ENCODE data around the gene MED17. TPM values are rescaled to one million over a fixed set of nuclear protein-coding genes. Genes with fewer than 3 reads are reported as not detected.

MED17 gene
- total RNA-seq, 6 experiments from 2014 or later: 4.8 to 10.1 (median 8.5) TPM

- Histone ChIP-seq H3K9me3 (no peaks in the 10 kb centered on the region), H3K4me3 (no peak overlapping the region), H3K27ac (no peak overlapping the region), H3K4me1 (peaks cover 0 to 9% (median 4%) of the 10 kb centered on the region in 4 donors), H3K36me3 (no peaks in the 10 kb centered on the region), H3K27me3 (no peaks in the 10 kb centered on the region)
- TF ChIP-seq POLR2A (IDR thresholded peaks at IDR 0.05): no peak
- no peak for TF ChIP-seq CTCF (IDR thresholded peaks at IDR 0.05)
- intact Hi-C loops (cut with DNase I): no loop called here
- ATAC-seq (no peak), DNase-seq (no peak)
- WGBS (ENCODE audit: insufficient coverage, low coverage, low lambda C conversion rate, missing lambda C conversion rate): 89% methylated on average over 2 of the region's 2 CpGs
Measured at GRCh38 chr11:93846411-93846810, 62.3 kb downstream of the MED17 start.

GRCh38 chr11:93849201-93849600 is 65.1 kb downstream of the MED17 start:
- Histone ChIP-seq H3K9me3 (no peaks in the 10 kb centered on the region), H3K4me3 (no peak overlapping the region), H3K27me3 (no peaks in the 10 kb centered on the region), H3K36me3 (no peaks in the 10 kb centered on the region), H3K27ac (no peak overlapping the region), H3K4me1 (peaks cover 0 to 9% (median 4%) of the 10 kb centered on the region in 4 donors)
- no peak for ATAC-seq
- TF ChIP-seq CTCF (IDR thresholded peaks at IDR 0.05): no peak
- TF ChIP-seq POLR2A (IDR thresholded peaks at IDR 0.05): no peak
- no peak for DNase-seq
- WGBS (ENCODE audit: insufficient coverage, low coverage, low lambda C conversion rate, missing lambda C conversion rate): 97% methylated on average over 3 of the region's 5 CpGs
- intact Hi-C loops (cut with DNase I): no loop called here

- Histone ChIP-seq H3K4me1 (peaks cover 0 to 9% (median 4%) of the 10 kb centered on the region in 4 donors), H3K9me3 (no peaks in the 10 kb centered on the region), H3K36me3 (no peaks in the 10 kb centered on the region), H3K4me3 (peak overlapping the region; percentile 35 to 48 (median 37)), H3K27ac (no peak overlapping the region), H3K27me3 (no peaks in the 10 kb centered on the region)
- 18% methylated on average over 16 of the region's 67 CpGs for WGBS (ENCODE audit: insufficient coverage, low coverage, low lambda C conversion rate, missing lambda C conversion rate)
- DNase-seq (peak in 1 of 3 donors; percentile 34), ATAC-seq (peak; percentile 60 to 78 (median 64))
- TF ChIP-seq CTCF (IDR thresholded peaks at IDR 0.05) (no peak), POLR2A (IDR thresholded peaks at IDR 0.05) (no peak)
- intact Hi-C loops (cut with DNase I): no loop called here
Measured at GRCh38 chr11:93849751-93850593, 65.9 kb downstream of the MED17 start.

GRCh38 chr11:93850594-93851018 is 66.5 kb downstream of the MED17 start, which contains the start of gene VSTM5:
Gene VSTM5, minus strand, starts transcription at chr11:93850618. Its CDS starts 116 bp downstream, at chr11:93850502.
- TF ChIP-seq POLR2A (IDR thresholded peaks at IDR 0.05): no peak
- no peak for TF ChIP-seq CTCF (IDR thresholded peaks at IDR 0.05)
- Histone ChIP-seq H3K4me1 (peaks cover 0 to 9% (median 4%) of the 10 kb centered on the region in 4 donors), H3K36me3 (no peaks in the 10 kb centered on the region), H3K27me3 (no peaks in the 10 kb centered on the region), H3K9me3 (no peaks in the 10 kb centered on the region), H3K27ac (no peak within 1 kb of the TSS), H3K4me3 (peak within 1 kb of the TSS; percentile 35 to 48 (median 37))
- intact Hi-C loops (cut with DNase I): no loop called here
- WGBS (ENCODE audit: insufficient coverage, low coverage, low lambda C conversion rate, missing lambda C conversion rate): 52% methylated on average over 3 of the region's 6 CpGs
- no peak for DNase-seq
- ATAC-seq: no peak

Measured in right lobe of liver (tissue), 6 donors.